Measurements from ENCODE around the gene TMTC1.

Gene TMTC1

GRCh38 chr12:29492891-29493290 is 290.9 kb downstream of the TMTC1 start:
- Mint-ChIP-seq H3K9me3 (no peaks in the 10 kb centered on the region), H3K27me3 (peaks cover 18% of the 10 kb centered on the region), H3K27ac (no peak overlapping the region), H3K4me3 (no peak overlapping the region), H3K36me3 (no peaks in the 10 kb centered on the region), H3K4me1 (no peaks in the 10 kb centered on the region)
- no peak for ATAC-seq

GRCh38 chr12:29486972-29487371 is 296.8 kb downstream of the TMTC1 start:
- H3K4me1 Mint-ChIP-seq = no peaks in the 10 kb centered on the region
- H3K27me3 Mint-ChIP-seq = peaks cover 23% of the 10 kb centered on the region
- H3K27ac Mint-ChIP-seq = no peak overlapping the region
- no peaks in the 10 kb centered on the region for H3K36me3 Mint-ChIP-seq
- no peak overlapping the region for H3K4me3 Mint-ChIP-seq
- H3K9me3 Mint-ChIP-seq = no peaks in the 10 kb centered on the region
- no peak for ATAC-seq

- Mint-ChIP-seq H3K27ac (no peak overlapping the region), H3K4me1 (no peaks in the 10 kb centered on the region), H3K4me3 (no peak overlapping the region), H3K36me3 (no peaks in the 10 kb centered on the region), H3K27me3 (no peaks in the 10 kb centered on the region), H3K9me3 (no peaks in the 10 kb centered on the region)
- ATAC-seq = no peak
Observed at GRCh38 chr12:29463198-29463597, 320.5 kb downstream of the TMTC1 start.

GRCh38 chr12:29460082-29460481 is 323.7 kb downstream of the TMTC1 start:
- H3K27ac Mint-ChIP-seq = no peak overlapping the region
- no peaks in the 10 kb centered on the region for H3K9me3 Mint-ChIP-seq
- H3K4me3 Mint-ChIP-seq = no peak overlapping the region
- ATAC-seq = no peak
- H3K4me1 Mint-ChIP-seq = no peaks in the 10 kb centered on the region
- no peaks in the 10 kb centered on the region for H3K27me3 Mint-ChIP-seq
- no peaks in the 10 kb centered on the region for H3K36me3 Mint-ChIP-seq

GRCh38 chr12:29455087-29455486 is 328.7 kb downstream of the TMTC1 start:
- H3K27me3 Mint-ChIP-seq = no peaks in the 10 kb centered on the region
- H3K9me3 Mint-ChIP-seq = peaks cover 3% of the 10 kb centered on the region
- H3K4me3 Mint-ChIP-seq = no peak overlapping the region
- H3K36me3 Mint-ChIP-seq = no peaks in the 10 kb centered on the region
- no peak overlapping the region for H3K27ac Mint-ChIP-seq
- no peak for ATAC-seq
- no peaks in the 10 kb centered on the region for H3K4me1 Mint-ChIP-seq

GRCh38 chr12:29451888-29452287 is 331.9 kb downstream of the TMTC1 start:
- H3K27ac Mint-ChIP-seq = no peak overlapping the region
- peaks cover 5% of the 10 kb centered on the region for H3K9me3 Mint-ChIP-seq
- no peaks in the 10 kb centered on the region for H3K27me3 Mint-ChIP-seq
- no peak for ATAC-seq
- H3K4me3 Mint-ChIP-seq = no peak overlapping the region
- no peaks in the 10 kb centered on the region for H3K4me1 Mint-ChIP-seq
- H3K36me3 Mint-ChIP-seq = no peaks in the 10 kb centered on the region

Measured in stimulated activated memory B cell treated with anti-CD40 and anti-IgM and Interleukin-4, amounts not matched to agents 10 μg/mL and 1 μg/mL and 100 μg/mL, for 72 hours (primary cell).